Neuronal stem cell (in vitro differentiated cells): Measurements from ENCODE around the gene SYDE2.
"Not testable (repeated sequence)": the region's sequence is repeated elsewhere in the genome, so short reads cannot be mapped to it uniquely, and the experiment has no call there.

Source experiments
- DNase-seq: peaks from one replicate; pipeline ENCODE4 v3.0.0-alpha.2; 2013; ENCODE audit warnings: low spot score
- H2AFZ ChIP-seq: one replicate; pipeline ENCODE4 v1.6.1; 2013; ENCODE audit warnings: mild to moderate bottlenecking, low read length, inconsistent platforms
- H2AK5ac ChIP-seq: 2 replicates; pipeline ENCODE4 v1.6.1; 2013; ENCODE audit warnings: low read depth, mild to moderate bottlenecking, inconsistent platforms, low read length, moderate library complexity, mixed read lengths
- H2BK120ac ChIP-seq: 2 replicates; pipeline ENCODE4 v1.6.1; 2013; ENCODE audit warnings: low read depth, mild to moderate bottlenecking, inconsistent platforms, low read length, moderate library complexity, mixed read lengths
- H2BK12ac ChIP-seq: one replicate; pipeline ENCODE4 v1.6.1; 2013; ENCODE audit warnings: low read length, inconsistent platforms
- H2BK15ac ChIP-seq: 2 replicates; pipeline ENCODE4 v1.6.1; 2013; ENCODE audit warnings: mild to moderate bottlenecking, low read length, inconsistent platforms, mixed read lengths
- H2BK5ac ChIP-seq: one replicate; pipeline ENCODE4 v1.6.1; 2013; ENCODE audit warnings: inconsistent platforms, mild to moderate bottlenecking, low read length, moderate library complexity
- H3K14ac ChIP-seq: one replicate; pipeline ENCODE4 v1.6.1; 2013; ENCODE audit warnings: low read length, inconsistent platforms
- H3K18ac ChIP-seq: 2 replicates; pipeline ENCODE4 v1.6.1; 2013; ENCODE audit warnings: low read length, inconsistent platforms
- H3K23ac ChIP-seq: 2 replicates; pipeline ENCODE4 v1.6.1; 2013; ENCODE audit warnings: low read depth, mild to moderate bottlenecking, mixed read lengths, low read length, inconsistent platforms; ENCODE audit not compliant: poor library complexity
- H3K27ac ChIP-seq: replicated peaks from 3 replicates; pipeline ENCODE4 v1.5.1; 2013; ENCODE audit warnings: low read length, inconsistent platforms
- H3K27me3 ChIP-seq, 3 experiments: 2 replicates each; pipeline ENCODE4 v1.6.1; 2013; ENCODE audit warnings: low read length in 3 of 3, mild to moderate bottlenecking in 2 of 3, inconsistent platforms in 1 of 3, low read depth in 1 of 3, mixed read lengths in 1 of 3, moderate library complexity in 1 of 3; ENCODE audit not compliant: control insufficient read depth in 3 of 3, insufficient read depth in 3 of 3
- H3K36me3 ChIP-seq, 2 donors: replicated peaks in 1 of 2; 2 replicates each; pipeline ENCODE4 v1.6.1; 2013; ENCODE audit warnings: low read length in 2 of 2; ENCODE audit not compliant: control insufficient read depth in 2 of 2, insufficient read depth in 2 of 2
- H3K4ac ChIP-seq: 2 replicates; pipeline ENCODE4 v1.6.1; 2013; ENCODE audit warnings: inconsistent platforms, mild to moderate bottlenecking, low read length, moderate library complexity
- H3K4me1 ChIP-seq, 2 donors: 1 replicate in 1 of 2; 2 replicates in 1 of 2; pipeline ENCODE4 v1.6.1; 2013; ENCODE audit warnings: low read length in 2 of 2, low read depth in 1 of 2; ENCODE audit not compliant: control insufficient read depth in 2 of 2, insufficient read depth in 1 of 2
- H3K4me2 ChIP-seq: one replicate; pipeline ENCODE4 v1.6.1; 2013; ENCODE audit warnings: mild to moderate bottlenecking, low read length, inconsistent platforms; ENCODE audit not compliant: insufficient read depth, poor library complexity, severe bottlenecking
- H3K4me3 ChIP-seq, 2 donors: 2 replicates each; pipeline ENCODE4 v1.5.1; 2013; ENCODE audit warnings: low read length in 2 of 2, mild to moderate bottlenecking in 2 of 2, inconsistent platforms in 1 of 2, moderate library complexity in 1 of 2
- H3K79me1 ChIP-seq: one replicate; pipeline ENCODE4 v1.6.1; 2013; ENCODE audit warnings: low read depth, mild to moderate bottlenecking, inconsistent platforms, low read length, moderate library complexity
- H3K9ac ChIP-seq: one replicate; pipeline ENCODE4 v1.6.1; 2013; ENCODE audit warnings: mild to moderate bottlenecking, low read depth, low read length, inconsistent platforms; ENCODE audit not compliant: poor library complexity
- H3K9me3 ChIP-seq, 2 donors: replicated peaks in 1 of 2; 2 replicates each; pipeline versions ENCODE3 to v1.6.1; 2013; ENCODE audit warnings: low read length in 2 of 2, mild to moderate bottlenecking in 2 of 2, inconsistent platforms in 1 of 2, low read depth in 1 of 2, mixed read lengths in 1 of 2, moderate library complexity in 1 of 2; ENCODE audit not compliant: control insufficient read depth in 2 of 2, insufficient read depth in 1 of 2
- H4K8ac ChIP-seq: one replicate; pipeline ENCODE4 v1.6.1; 2013; ENCODE audit warnings: low read depth, mild to moderate bottlenecking, inconsistent platforms, low read length, moderate library complexity
- H4K91ac ChIP-seq: one replicate; pipeline ENCODE4 v1.6.1; 2013; ENCODE audit warnings: low read length, low read depth, mild to moderate bottlenecking, inconsistent platforms; ENCODE audit not compliant: poor library complexity
- WGBS, 2 donors: extraction: QIAGEN DNeasy Blood & Tissue Kit; methylation state at CpG; one replicate each; pipeline ENCODE4 v1.1.7; 2013; ENCODE audit warnings: missing lambda C conversion rate in 2 of 2, mixed read lengths in 1 of 2; ENCODE audit not compliant: insufficient read length in 2 of 2, insufficient replicate concordance in 1 of 2; ENCODE audit errors: extremely low coverage in 2 of 2; 5-methylcytosine and 5-hydroxymethylcytosine counted together

The SYDE2 gene

DNA sequence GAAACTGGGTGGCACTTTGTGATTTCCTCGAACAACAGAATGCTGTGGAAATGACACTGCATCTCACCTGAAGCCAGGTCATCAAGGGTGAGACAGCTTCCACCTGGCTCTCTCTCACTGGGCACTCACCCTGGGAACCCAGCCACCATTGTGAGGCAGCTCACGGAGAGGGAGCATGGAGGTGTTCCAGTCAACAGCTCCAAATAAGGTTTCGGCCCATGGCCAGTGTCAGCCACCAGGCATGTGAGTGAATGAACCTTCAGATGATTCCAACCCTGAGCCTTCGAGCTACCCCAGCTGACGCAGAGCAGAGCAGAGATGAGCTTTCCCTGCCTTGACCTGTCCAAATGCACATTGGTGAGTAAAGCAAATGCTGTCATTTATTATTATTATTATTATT is 58.1 kb downstream of the SYDE2 start:
- no peak overlapping the region for H2BK15ac ChIP-seq
- no peak overlapping the region for H4K8ac ChIP-seq
- H3K4ac ChIP-seq, result no peak overlapping the region
- H2AFZ ChIP-seq, result no peak overlapping the region
- no peak overlapping the region for H3K27ac ChIP-seq
- H2BK5ac ChIP-seq, result no peak overlapping the region
- H3K27me3 ChIP-seq, result no peaks in the 10 kb centered on the region
- no peak for DNase-seq
- H2AK5ac ChIP-seq, result peak overlapping the region; percentile 6
- H3K9ac ChIP-seq, result no peak overlapping the region
- no peaks in the 10 kb centered on the region for H3K79me1 ChIP-seq
- no peaks in the 10 kb centered on the region for H3K4me1 ChIP-seq
- H3K14ac ChIP-seq, result no peak overlapping the region
- H4K91ac ChIP-seq, result no peak overlapping the region
- H3K23ac ChIP-seq, result peak overlapping the region; percentile 37
- no peak overlapping the region for H3K18ac ChIP-seq
- no CpG with 5 or more reads among the region's 5 CpGs for WGBS, 2 donors
- H3K4me2 ChIP-seq, result no peak overlapping the region
- no peak overlapping the region for H2BK120ac ChIP-seq
- H2BK12ac ChIP-seq, result no peak overlapping the region
- no peaks in the 10 kb centered on the region for H3K36me3 ChIP-seq
- H3K4me3 ChIP-seq, result no peak overlapping the region
- H3K9me3 ChIP-seq, result no peaks in the 10 kb centered on the region

GRCh38 chr1:85138439-85138838 is 62.4 kb downstream of the SYDE2 start:
- not testable (repeated sequence) for H2BK15ac ChIP-seq, H2BK5ac ChIP-seq, H4K8ac ChIP-seq, H3K4me3 ChIP-seq, H2AK5ac ChIP-seq, H2BK12ac ChIP-seq, H3K4ac ChIP-seq, H2AFZ ChIP-seq, H4K91ac ChIP-seq, H3K36me3 ChIP-seq, H2BK120ac ChIP-seq, H3K4me2 ChIP-seq, H3K18ac ChIP-seq, DNase-seq, H3K27ac ChIP-seq, H3K9me3 ChIP-seq, H3K79me1 ChIP-seq, H3K27me3 ChIP-seq, H3K9ac ChIP-seq, H3K23ac ChIP-seq, H3K14ac ChIP-seq, H3K4me1 ChIP-seq
- WGBS, 2 donors, result no CpG with 5 or more reads among the region's 5 CpGs

GRCh38 chr1:85137660-85138059 is 63.2 kb downstream of the SYDE2 start:
- no peaks in the 10 kb centered on the region for H3K36me3 ChIP-seq
- WGBS, 2 donors, result no CpG with 5 or more reads among the region's 9 CpGs
- no peak overlapping the region for H3K4ac ChIP-seq
- H2AFZ ChIP-seq, result no peak overlapping the region
- no peak overlapping the region for H3K27ac ChIP-seq
- H2BK15ac ChIP-seq, result no peak overlapping the region
- no peak overlapping the region for H2BK12ac ChIP-seq
- no peak overlapping the region for H3K4me3 ChIP-seq
- no peak overlapping the region for H2BK5ac ChIP-seq
- H3K23ac ChIP-seq, result no peak overlapping the region
- no peak overlapping the region for H4K8ac ChIP-seq
- H3K4me1 ChIP-seq, result peaks cover 0 to 2% of the 10 kb centered on the region in 2 donors
- no peak overlapping the region for H4K91ac ChIP-seq
- no peaks in the 10 kb centered on the region for H3K79me1 ChIP-seq
- peaks cover 0 to 4% (median 0%) of the 10 kb centered on the region in 3 experiments for H3K27me3 ChIP-seq
- peaks cover 0 to 2% of the 10 kb centered on the region in 2 donors for H3K9me3 ChIP-seq
- no peak overlapping the region for H3K9ac ChIP-seq
- no peak overlapping the region for H3K4me2 ChIP-seq
- H2BK120ac ChIP-seq, result no peak overlapping the region
- H3K18ac ChIP-seq, result peak overlapping the region; percentile 20
- no peak for DNase-seq
- H2AK5ac ChIP-seq, result no peak overlapping the region
- H3K14ac ChIP-seq, result no peak overlapping the region

GRCh38 chr1:85135392-85135798 is 65.4 kb downstream of the SYDE2 start:
- Histone ChIP-seq H3K18ac (no peak overlapping the region), H3K27me3 (peaks cover 0 to 4% (median 0%) of the 10 kb centered on the region in 3 experiments), H3K23ac (no peak overlapping the region), H3K9ac (no peak overlapping the region), H3K27ac (no peak overlapping the region), H3K4me3 (no peak overlapping the region), H3K4me2 (no peak overlapping the region), H2BK120ac (no peak overlapping the region), H3K14ac (no peak overlapping the region), H3K79me1 (no peaks in the 10 kb centered on the region), H3K4ac (no peak overlapping the region), H3K9me3 (peaks cover 0 to 2% of the 10 kb centered on the region in 2 donors), H2AK5ac (no peak overlapping the region), H2BK12ac (no peak overlapping the region), H3K4me1 (peaks cover 0 to 2% of the 10 kb centered on the region in 2 donors), H2BK5ac (no peak overlapping the region), H4K8ac (no peak overlapping the region), H2BK15ac (no peak overlapping the region), H3K36me3 (no peaks in the 10 kb centered on the region), H4K91ac (no peak overlapping the region), H2AFZ (no peak overlapping the region)
- no CpG with 5 or more reads among the region's 1 CpG for WGBS, 2 donors
- DNase-seq, result no peak
